ENCODE data around the gene PCSK5. TPM values are rescaled to one million over a fixed set of nuclear protein-coding genes. Genes with fewer than 3 reads are reported as not detected.

PCSK5 gene
- total RNA-seq, 2 experiments from 2014 or later: 14.4 to 15.2 TPM

- CTCF ChIA-PET: no interaction called here
These were observed 154.7 kb downstream of the PCSK5 start for GRCh38 chr9:76045221-76045620.

GRCh38 chr9:76049341-76049740 is 158.9 kb downstream of the PCSK5 start:
- CTCF ChIA-PET: no interaction called here
- Mint-ChIP-seq H3K27ac (no peak overlapping the region), H3K27me3 (no peaks in the 10 kb centered on the region), H3K36me3 (ENCODE audit: low read depth) (peaks cover 38% of the 10 kb centered on the region), H3K4me3 (no peak overlapping the region), H3K4me1 (ENCODE audit: low read depth) (peaks cover 4% of the 10 kb centered on the region), H3K9me3 (peaks cover 4% of the 10 kb centered on the region)
- intact Hi-C loops (cut with DNase I, micrococcal nuclease): no loop called here
- Histone ChIP-seq H3K36me3 (ENCODE audit: insufficient read depth, low read length) (no peaks in the 10 kb centered on the region), H3K4me3 (ENCODE audit: low read length) (no peak overlapping the region), H3K4me1 (ENCODE audit: insufficient read depth, low read length) (no peaks in the 10 kb centered on the region), H3K27ac (ENCODE audit: low read depth in 1 of 2, low read length in 2 of 2) (no peak overlapping the region), H3K27me3 (ENCODE audit: control insufficient read depth in 1 of 2, insufficient read depth in 2 of 2, low read length in 2 of 2) (no peaks in the 10 kb centered on the region), H3K9me3 (ENCODE audit: control insufficient read depth in 1 of 2, insufficient read depth in 1 of 2, low read length in 2 of 2) (peaks cover 0 to 8% of the 10 kb centered on the region in 2 experiments)
- ATAC-seq (ENCODE audit: poor library complexity) (no peak), DNase-seq (no peak)
- POLR2A ChIA-PET: interaction anchor here (0.6 kb wide), 1 partner anchor 62 kb away, joined by 3 read pairs; no protein-coding TSS in a partner anchor
- TF ChIP-seq CTCF (IDR thresholded peaks at IDR 0.05): no peak

More at GRCh38 chr9:76045221-76045620, 154.7 kb downstream of the PCSK5 start:
- Histone ChIP-seq H3K9me3 (ENCODE audit: control insufficient read depth in 1 of 2, insufficient read depth in 1 of 2, low read length in 2 of 2) (peaks cover 0 to 4% of the 10 kb centered on the region in 2 experiments), H3K4me3 (ENCODE audit: low read length) (no peak overlapping the region), H3K36me3 (ENCODE audit: insufficient read depth, low read length) (no peaks in the 10 kb centered on the region), H3K27ac (ENCODE audit: low read depth in 1 of 2, low read length in 2 of 2) (no peak overlapping the region), H3K27me3 (ENCODE audit: control insufficient read depth in 1 of 2, insufficient read depth in 2 of 2, low read length in 2 of 2) (no peaks in the 10 kb centered on the region), H3K4me1 (ENCODE audit: insufficient read depth, low read length) (no peaks in the 10 kb centered on the region)
- ATAC-seq (ENCODE audit: poor library complexity) (no peak), DNase-seq (no peak)
- Mint-ChIP-seq H3K9me3 (no peaks in the 10 kb centered on the region), H3K4me1 (ENCODE audit: low read depth) (peaks cover 4% of the 10 kb centered on the region), H3K27me3 (no peaks in the 10 kb centered on the region), H3K27ac (no peak overlapping the region), H3K4me3 (no peak overlapping the region), H3K36me3 (ENCODE audit: low read depth) (peaks cover 18% of the 10 kb centered on the region)
- intact Hi-C loops (cut with DNase I, micrococcal nuclease): no loop called here
- POLR2A ChIA-PET: no interaction called here
- no peak for TF ChIP-seq CTCF (IDR thresholded peaks at IDR 0.05)

GRCh38 chr9:76067696-76068095 is 177.2 kb downstream of the PCSK5 start:
- Mint-ChIP-seq H3K9me3 (no peaks in the 10 kb centered on the region), H3K4me3 (no peak overlapping the region), H3K4me1 (ENCODE audit: low read depth) (peaks cover 7% of the 10 kb centered on the region), H3K27ac (no peak overlapping the region), H3K36me3 (ENCODE audit: low read depth) (peaks cover 46% of the 10 kb centered on the region), H3K27me3 (no peaks in the 10 kb centered on the region)
- ATAC-seq (ENCODE audit: poor library complexity) (no peak), DNase-seq (no peak)
- no peaks in the 10 kb centered on the region for H3K36me3 ChIP-seq (ENCODE audit: insufficient read depth, low read length)
- TF ChIP-seq CTCF (IDR thresholded peaks at IDR 0.05): no peak
- intact Hi-C loops (cut with DNase I, micrococcal nuclease): no loop called here
- ChIA-PET CTCF (no interaction called here), POLR2A (no interaction called here)
- no peaks in the 10 kb centered on the region for H3K4me1 ChIP-seq (ENCODE audit: insufficient read depth, low read length)
- H3K4me3 ChIP-seq (ENCODE audit: low read length): no peak overlapping the region
- no peaks in the 10 kb centered on the region for H3K9me3 ChIP-seq (ENCODE audit: control insufficient read depth in 1 of 2, insufficient read depth in 1 of 2, low read length in 2 of 2)
- no peak overlapping the region for H3K27ac ChIP-seq (ENCODE audit: low read depth in 1 of 2, low read length in 2 of 2)
- no peaks in the 10 kb centered on the region for H3K27me3 ChIP-seq (ENCODE audit: control insufficient read depth in 1 of 2, insufficient read depth in 2 of 2, low read length in 2 of 2)

Data from CD4-positive, alpha-beta T cell (primary cell).